NT2/D1 (cell line): ENCODE data around the gene SLC41A3.

Source experiments
- DNase-seq: peaks from one replicate; pipeline ENCODE4 v3.0.0-alpha.2; 2011; ENCODE audit warnings: low read depth, low spot score
- H3K27me3 ChIP-seq: 2 replicates; pipeline ENCODE4 v1.6.0; 2011; ENCODE audit warnings: mild to moderate bottlenecking; ENCODE audit not compliant: insufficient read length, insufficient read depth
- H3K36me3 ChIP-seq: 2 replicates; pipeline ENCODE4 v1.6.1; 2011; ENCODE audit warnings: mild to moderate bottlenecking, low read length, mixed read lengths; ENCODE audit not compliant: insufficient read depth, insufficient read length
- H3K4me1 ChIP-seq: 2 replicates; pipeline ENCODE4 v1.5.1; 2011; ENCODE audit not compliant: insufficient read depth, insufficient read length
- H3K4me3 ChIP-seq: 2 replicates; pipeline ENCODE4 v1.5.1; 2011; ENCODE audit warnings: low read depth; ENCODE audit not compliant: insufficient read length
- H3K9ac ChIP-seq: 2 replicates; pipeline ENCODE4 v1.6.0; 2011; ENCODE audit warnings: low read depth; ENCODE audit not compliant: insufficient read length
- H3K9me3 ChIP-seq: 2 replicates; pipeline ENCODE4 v1.5.1; 2011; ENCODE audit warnings: mild to moderate bottlenecking, low read length; ENCODE audit not compliant: insufficient read depth
- SUZ12 ChIP-seq: IDR thresholded peaks from 2 replicates; pipeline ENCODE4 v1.6.1; 2011; ENCODE audit not compliant: insufficient read length, insufficient read depth; ENCODE audit errors: extremely low read depth
- YY1 ChIP-seq: IDR thresholded peaks from 2 replicates; pipeline ENCODE4 v1.6.1; 2011; ENCODE audit not compliant: insufficient read length, insufficient read depth
- ZNF274 ChIP-seq: IDR thresholded peaks from 2 replicates; pipeline ENCODE4 v1.6.1; 2011; ENCODE audit warnings: mild to moderate bottlenecking, low read depth, low read length

The SLC41A3 gene

GRCh38 chr3:126025862-126026261 is 58.1 kb downstream of the SLC41A3 start:
- DNase-seq = no peak
- no peak for TF ChIP-seq SUZ12
- TF ChIP-seq ZNF274 = no peak
- no peak for TF ChIP-seq YY1
- Histone ChIP-seq H3K27me3 (no peaks in the 10 kb centered on the region), H3K36me3 (peaks cover 30% of the 10 kb centered on the region), H3K4me3 (no peak overlapping the region), H3K4me1 (no peaks in the 10 kb centered on the region), H3K9me3 (peaks cover 28% of the 10 kb centered on the region), H3K9ac (no peak overlapping the region)

GRCh38 chr3:126025116-126025729 is 58.7 kb downstream of the SLC41A3 start:
- Histone ChIP-seq H3K4me1 (no peaks in the 10 kb centered on the region), H3K9me3 (peaks cover 28% of the 10 kb centered on the region), H3K27me3 (no peaks in the 10 kb centered on the region), H3K36me3 (peaks cover 30% of the 10 kb centered on the region), H3K4me3 (no peak overlapping the region), H3K9ac (no peak overlapping the region)
- TF ChIP-seq SUZ12 = no peak
- no peak for TF ChIP-seq ZNF274
- no peak for TF ChIP-seq YY1
- DNase-seq = no peak

GRCh38 chr3:126024049-126024854 is 59.7 kb downstream of the SLC41A3 start:
- no peaks in the 10 kb centered on the region for H3K4me1 ChIP-seq
- no peak overlapping the region for H3K9ac ChIP-seq
- H3K36me3 ChIP-seq = peaks cover 28% of the 10 kb centered on the region
- peaks cover 23% of the 10 kb centered on the region for H3K9me3 ChIP-seq
- no peak for TF ChIP-seq YY1
- no peak for TF ChIP-seq ZNF274
- TF ChIP-seq SUZ12 = no peak
- no peak for DNase-seq
- no peak overlapping the region for H3K4me3 ChIP-seq
- H3K27me3 ChIP-seq = no peaks in the 10 kb centered on the region

GRCh38 chr3:126023390-126023789 is 60.5 kb downstream of the SLC41A3 start:
- H3K27me3 ChIP-seq = no peaks in the 10 kb centered on the region
- no peak overlapping the region for H3K9ac ChIP-seq
- H3K36me3 ChIP-seq = peaks cover 23% of the 10 kb centered on the region
- TF ChIP-seq ZNF274 = no peak
- no peak for TF ChIP-seq YY1
- TF ChIP-seq SUZ12 = no peak
- H3K4me1 ChIP-seq = no peaks in the 10 kb centered on the region
- DNase-seq = no peak
- H3K4me3 ChIP-seq = no peak overlapping the region
- H3K9me3 ChIP-seq = peaks cover 15% of the 10 kb centered on the region

- H3K27me3 ChIP-seq = no peaks in the 10 kb centered on the region
- H3K4me1 ChIP-seq = no peaks in the 10 kb centered on the region
- peaks cover 22% of the 10 kb centered on the region for H3K36me3 ChIP-seq
- no peak overlapping the region for H3K9ac ChIP-seq
- DNase-seq = no peak
- peaks cover 9% of the 10 kb centered on the region for H3K9me3 ChIP-seq
- H3K4me3 ChIP-seq = no peak overlapping the region
- no peak for TF ChIP-seq ZNF274
- no peak for TF ChIP-seq SUZ12
- TF ChIP-seq YY1 = no peak
Observed at GRCh38 chr3:126022741-126023359, 61.1 kb downstream of the SLC41A3 start.

- no peak for DNase-seq
- Histone ChIP-seq H3K27me3 (no peaks in the 10 kb centered on the region), H3K36me3 (peaks cover 22% of the 10 kb centered on the region), H3K9ac (no peak overlapping the region), H3K4me3 (no peak overlapping the region), H3K9me3 (no peaks in the 10 kb centered on the region), H3K4me1 (no peaks in the 10 kb centered on the region)
- no peak for TF ChIP-seq SUZ12
- no peak for TF ChIP-seq ZNF274
- no peak for TF ChIP-seq YY1
Observed at GRCh38 chr3:126021702-126022101, 62.2 kb downstream of the SLC41A3 start.

- no peak for DNase-seq
- no peaks in the 10 kb centered on the region for H3K4me1 ChIP-seq
- H3K9ac ChIP-seq = no peak overlapping the region
- H3K27me3 ChIP-seq = no peaks in the 10 kb centered on the region
- TF ChIP-seq ZNF274 = no peak
- TF ChIP-seq YY1 = no peak
- TF ChIP-seq SUZ12 = no peak
- peaks cover 24% of the 10 kb centered on the region for H3K36me3 ChIP-seq
- no peak overlapping the region for H3K4me3 ChIP-seq
- H3K9me3 ChIP-seq = no peaks in the 10 kb centered on the region
Observed at GRCh38 chr3:126021224-126021623, 62.7 kb downstream of the SLC41A3 start.
